Superior temporal gyrus (tissue), 1 donor: ENCODE measurements around the gene PDE7B.

Experiments
- DNase-seq: peaks from one replicate; pipeline ENCODE4 v3.0.0-alpha.2; 2016; ENCODE audit errors: extremely low spot score

The PDE7B gene

DNA sequence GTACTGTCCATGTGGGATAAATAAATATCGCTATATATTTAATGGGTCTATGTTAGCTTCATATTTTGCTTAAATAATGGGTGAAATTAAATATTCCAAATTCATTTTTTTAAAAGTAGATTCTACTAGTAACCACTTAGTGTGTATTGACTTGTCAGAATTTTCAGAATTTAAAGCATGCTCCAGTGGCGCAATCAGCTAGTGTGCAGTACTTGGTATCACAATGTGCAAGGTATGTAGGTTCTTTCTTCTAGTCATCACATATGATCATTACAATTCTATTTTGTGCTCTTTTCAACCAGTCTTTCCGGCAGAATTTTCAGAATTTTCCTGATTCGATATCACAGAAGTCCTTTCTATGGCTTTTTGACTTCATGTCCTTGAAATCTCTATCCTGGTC lies 32.6 kb downstream of the PDE7B start:
- DNase-seq: no peak

GRCh38 chr6:135887069-135887468 lies 35.6 kb downstream of the PDE7B start:
- DNase-seq: no peak

- DNase-seq: no peak
Observed at GRCh38 chr6:135888818-135889217, 37.3 kb downstream of the PDE7B start.

DNA sequence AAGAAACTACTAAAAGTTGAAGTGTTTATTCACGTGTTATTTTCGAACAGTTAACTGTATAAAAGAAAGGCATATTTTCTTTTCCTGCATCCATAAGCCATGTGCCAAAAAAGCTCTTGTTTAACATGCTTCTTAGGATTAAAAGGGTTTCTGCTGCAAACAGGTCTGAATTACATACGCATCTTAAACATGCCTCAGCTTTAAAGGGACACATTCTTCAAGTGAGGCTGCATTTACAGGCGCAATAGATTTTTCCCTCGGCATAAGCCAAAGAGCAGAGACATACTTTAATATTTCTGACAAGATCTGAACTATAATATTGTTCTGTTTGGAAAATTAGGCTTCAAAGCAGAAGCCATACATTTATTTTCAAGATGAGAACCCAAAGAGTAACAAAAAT lies 39.4 kb downstream of the PDE7B start:
- DNase-seq: no peak

- DNase-seq: no peak
Observed at GRCh38 chr6:135891710-135892109, 40.2 kb downstream of the PDE7B start.

DNA sequence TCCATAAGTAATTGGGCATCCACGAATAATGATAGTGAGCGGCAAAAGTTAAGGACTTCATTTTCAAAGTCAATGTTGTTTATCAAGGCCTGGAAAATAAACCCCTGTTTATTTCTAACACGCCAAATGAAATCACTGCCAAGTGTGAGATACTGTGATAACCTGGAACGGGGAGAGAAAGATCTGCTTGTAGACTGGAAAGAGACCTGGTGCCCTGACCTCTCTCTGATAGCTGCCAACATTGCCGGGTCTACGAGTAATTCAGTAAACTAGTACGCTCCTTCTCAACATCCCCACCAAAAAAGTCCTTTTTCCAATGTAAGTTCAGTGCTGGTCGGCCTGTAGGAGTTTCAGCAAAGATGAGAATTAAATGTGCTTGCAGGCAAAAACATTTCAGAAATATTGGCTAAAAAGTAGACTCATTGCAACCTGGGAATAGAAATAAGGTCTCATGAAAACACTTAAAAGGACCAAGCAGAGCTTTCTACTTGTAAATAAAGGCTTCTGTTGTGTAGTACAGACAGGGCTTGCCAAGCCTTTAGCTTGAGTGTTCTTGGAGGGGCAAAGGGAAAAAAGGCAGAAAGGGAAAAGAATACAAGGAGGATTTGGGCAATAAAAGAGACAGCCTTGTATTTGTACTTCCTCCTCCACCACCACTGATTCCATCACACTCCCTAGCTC lies 43.9 kb downstream of the PDE7B start:
- DNase-seq: no peak

GRCh38 chr6:135897087-135897486 lies 45.6 kb downstream of the PDE7B start:
- DNase-seq: no peak

DNA sequence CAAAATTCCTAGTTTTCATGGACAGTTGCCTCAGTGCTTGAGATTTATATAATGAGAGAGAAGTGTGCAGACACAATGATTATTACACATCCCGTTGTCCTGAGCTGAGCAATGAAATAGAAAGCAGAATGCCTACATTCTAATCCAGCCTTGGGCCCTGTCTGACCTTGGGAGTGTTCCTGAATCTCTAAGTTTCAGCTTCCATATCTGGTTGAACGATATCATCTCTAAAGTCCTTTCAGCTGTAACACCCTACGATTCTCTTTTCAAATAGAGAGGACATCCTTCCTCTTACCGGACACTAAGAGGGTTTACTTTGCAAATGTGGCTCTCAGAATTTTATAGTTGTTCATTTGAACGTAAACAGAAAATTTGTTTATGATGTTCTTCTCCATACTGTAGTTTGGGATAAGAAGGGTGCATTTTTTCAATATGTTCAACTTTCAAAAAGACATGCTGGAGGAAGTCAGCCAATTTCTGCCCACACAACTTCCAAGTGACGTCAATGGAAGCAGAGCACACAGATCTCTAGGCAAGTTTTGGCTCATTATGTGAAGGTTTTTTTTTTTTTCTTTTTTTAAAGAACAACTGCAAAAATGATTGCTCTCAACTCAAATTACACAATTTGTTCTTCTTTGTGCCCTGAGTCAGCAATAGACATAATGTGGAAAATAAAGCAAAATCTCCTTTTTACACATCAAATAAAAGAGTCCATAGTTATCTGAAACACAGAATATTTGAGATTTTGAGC lies 50.4 kb downstream of the PDE7B start:
- peak; percentile 78 for DNase-seq

- DNase-seq: no peak
Observed at GRCh38 chr6:135902756-135903331, 51.3 kb downstream of the PDE7B start.

DNA sequence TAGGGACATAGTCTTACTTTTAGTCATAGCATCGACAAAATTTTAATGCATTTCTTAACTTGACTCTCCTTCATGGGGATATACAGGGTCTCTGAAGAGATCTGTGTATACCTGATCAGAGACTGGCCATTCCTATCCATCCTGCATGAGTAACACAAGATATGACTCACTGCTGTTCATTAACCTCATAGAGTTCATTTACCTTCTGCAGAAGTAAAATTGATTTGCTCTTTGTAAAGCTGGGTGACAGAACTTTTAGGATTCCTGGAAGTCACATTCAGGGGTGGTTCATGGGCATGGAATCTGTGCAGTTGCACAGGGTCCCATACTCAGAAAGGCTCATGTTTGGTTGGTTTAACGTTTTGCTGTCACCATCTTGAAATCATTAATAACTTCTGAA lies 53.2 kb downstream of the PDE7B start:
- no peak for DNase-seq

- DNase-seq: peak; percentile 58
Observed at GRCh38 chr6:135905604-135906300, 54.3 kb downstream of the PDE7B start.

DNA sequence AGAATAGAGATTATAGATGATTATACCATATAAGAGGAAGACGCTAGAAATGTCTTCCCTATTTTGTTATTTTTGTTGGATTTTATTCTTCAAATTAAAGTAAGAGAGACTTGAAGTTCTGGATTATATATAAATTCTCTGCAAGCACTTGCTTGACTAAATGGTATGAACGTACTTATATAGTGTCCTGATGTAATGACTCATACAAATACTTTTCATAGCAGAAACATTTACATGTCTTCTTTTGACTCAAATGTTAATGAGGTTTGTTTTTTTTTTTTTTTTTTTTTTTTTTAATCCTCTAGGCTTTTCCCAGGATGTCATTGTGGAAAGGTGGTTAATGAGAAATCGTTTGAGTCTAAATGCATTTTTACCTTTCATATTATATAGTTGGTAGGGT lies 55.0 kb downstream of the PDE7B start:
- DNase-seq: no peak

- no peak for DNase-seq
Observed at GRCh38 chr6:135906972-135907465, 55.5 kb downstream of the PDE7B start.

DNA sequence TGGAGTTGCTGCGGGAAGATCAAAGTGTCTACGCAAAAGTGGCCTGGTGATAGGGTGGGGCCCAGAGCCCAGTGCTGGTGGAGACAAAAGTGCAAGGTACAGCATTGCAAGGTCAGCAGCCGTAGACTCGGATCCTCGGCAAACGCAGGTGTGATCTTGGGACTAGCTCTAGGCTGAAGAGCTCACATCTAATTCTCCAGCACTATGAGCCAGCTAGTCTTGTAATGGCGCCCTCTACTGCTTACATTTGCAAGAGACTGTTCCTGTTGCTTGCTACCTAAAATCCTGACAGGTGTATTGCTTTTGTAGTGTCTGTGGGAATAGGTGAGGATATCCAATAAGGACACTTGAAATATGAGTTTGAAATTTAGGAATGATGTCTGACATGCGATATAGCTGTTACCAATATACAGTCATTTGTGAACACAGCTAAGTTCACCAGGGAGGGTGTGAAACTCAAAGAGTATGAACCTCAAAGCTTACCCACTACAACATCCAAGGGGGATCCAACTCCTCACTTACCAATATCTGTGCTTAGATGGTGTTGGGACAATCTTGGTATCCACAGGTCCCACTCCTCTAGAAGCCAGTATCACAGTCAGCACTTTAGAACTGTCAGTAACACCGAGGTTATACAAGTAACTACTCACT lies 58.4 kb downstream of the PDE7B start:
- no peak for DNase-seq

DNA sequence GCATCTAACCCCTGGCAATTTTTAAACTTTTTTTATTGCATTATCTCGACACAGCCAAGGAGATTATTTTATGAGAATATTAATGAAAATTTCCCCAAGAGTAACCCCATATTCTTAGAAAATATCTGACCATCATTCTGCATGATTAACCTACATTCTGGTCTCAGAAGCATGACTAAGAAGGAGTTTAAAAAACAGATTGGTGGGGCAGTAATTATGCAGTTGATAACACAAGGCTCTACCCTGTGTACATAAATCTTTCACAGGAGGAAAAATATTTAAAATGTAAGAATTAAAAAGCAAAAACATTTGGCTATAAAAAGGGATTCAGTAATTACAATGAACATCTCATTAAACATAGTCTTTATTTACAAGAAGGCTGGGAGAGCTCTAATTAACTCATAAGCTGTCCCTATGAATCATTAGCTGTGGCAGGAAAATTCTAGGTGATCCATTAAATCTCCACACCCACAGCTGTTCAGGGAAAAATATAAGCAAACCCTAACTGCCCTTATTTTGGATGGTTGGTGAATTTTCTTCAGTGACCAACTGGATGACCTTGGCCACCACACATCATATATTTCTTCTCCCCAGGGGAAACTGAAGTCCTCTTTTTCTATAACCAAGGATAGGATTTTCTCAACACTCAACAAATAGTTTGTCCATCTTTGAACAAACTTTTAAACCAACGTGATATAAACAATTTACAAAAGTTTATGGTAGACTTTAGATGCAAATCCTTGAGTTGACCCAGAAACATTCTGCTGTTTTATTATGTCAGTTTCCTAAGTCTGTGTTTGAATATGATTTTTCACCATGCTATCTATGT lies 59.5 kb downstream of the PDE7B start:
- DNase-seq: no peak

DNA sequence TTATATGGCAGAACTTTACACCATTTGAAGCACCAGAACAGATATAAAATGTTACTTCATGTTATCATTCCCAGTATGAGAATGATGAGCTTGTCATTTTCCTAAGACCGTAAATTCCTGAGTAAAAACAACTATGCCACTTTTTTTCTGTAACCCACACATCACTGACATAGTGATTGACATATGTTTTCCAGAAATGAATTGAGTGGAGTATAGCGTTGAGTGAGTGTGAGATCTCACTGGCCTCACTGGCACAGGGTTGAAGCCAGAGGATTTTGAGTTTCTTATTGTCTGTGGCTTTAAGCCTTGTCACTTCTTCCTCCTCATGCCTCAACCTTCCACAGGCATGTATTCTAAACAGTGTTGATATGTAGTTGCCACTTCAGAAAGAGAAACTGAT lies 62.3 kb downstream of the PDE7B start:
- no peak for DNase-seq

DNA sequence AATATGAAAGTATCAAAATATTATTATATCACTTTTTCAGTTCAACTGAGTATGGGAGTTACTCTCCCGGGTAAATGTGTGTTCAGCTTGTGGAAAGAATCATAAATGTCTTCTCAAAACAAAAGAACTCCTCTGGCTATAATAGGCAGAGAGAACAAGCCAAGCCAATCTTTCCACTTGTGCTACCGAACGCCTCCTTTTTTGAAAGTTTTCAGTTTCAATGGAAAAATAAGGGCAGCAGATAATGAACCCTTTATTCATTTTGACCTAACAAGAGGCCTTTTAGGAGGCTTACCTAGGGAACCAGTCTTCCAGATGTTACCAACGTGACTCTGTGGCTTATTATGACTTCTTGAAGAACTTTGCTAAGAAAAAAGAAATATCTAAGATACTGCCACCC lies 67.5 kb downstream of the PDE7B start:
- DNase-seq: no peak

- no peak for DNase-seq
Observed at GRCh38 chr6:135920689-135921088, 69.2 kb downstream of the PDE7B start.

DNA sequence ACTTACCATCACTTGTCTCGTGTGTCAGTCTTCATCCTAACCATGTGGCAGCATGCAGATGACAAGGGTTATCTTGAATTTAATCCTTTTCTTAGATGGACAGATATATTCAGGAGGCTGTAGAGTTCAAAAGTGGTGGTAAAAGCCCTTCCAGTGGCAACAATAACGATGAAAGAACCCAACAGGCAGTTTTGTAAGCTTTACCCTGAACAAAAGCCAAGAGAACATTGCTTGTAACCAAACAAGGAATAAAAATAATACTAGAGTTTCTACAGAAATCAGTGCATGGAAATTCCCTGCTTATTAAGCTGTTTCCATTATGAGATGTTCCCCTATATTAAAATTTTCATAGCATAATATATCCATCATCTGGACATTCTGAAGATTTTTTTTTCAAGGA lies 69.7 kb downstream of the PDE7B start:
- no peak for DNase-seq

DNA sequence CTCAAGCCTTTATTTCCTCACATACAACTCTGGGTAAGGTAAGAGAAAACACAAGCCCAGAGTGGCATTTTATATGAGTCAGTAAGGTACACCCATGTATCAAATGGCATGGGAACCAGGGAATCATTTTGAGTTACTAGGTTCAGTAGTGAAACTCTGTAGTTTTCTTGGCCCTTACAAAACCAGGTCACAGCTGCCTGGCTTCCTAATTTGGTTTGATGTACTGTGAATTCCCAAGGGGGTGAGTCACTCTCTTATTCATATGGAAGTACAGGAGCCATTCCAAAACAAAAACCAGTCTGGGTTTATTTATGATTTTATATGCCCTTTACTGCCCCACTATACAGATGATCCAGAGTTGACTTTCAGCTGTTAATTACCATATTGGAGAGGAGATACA lies 70.7 kb downstream of the PDE7B start:
- no peak for DNase-seq

- no peak for DNase-seq
Observed at GRCh38 chr6:135922746-135923145, 71.2 kb downstream of the PDE7B start.
